Hepatocyte (in vitro differentiated cells): ENCODE results near the gene NLRC5. TPM values are rescaled to one million over a fixed set of nuclear protein-coding genes. Genes with fewer than 3 reads are reported as not detected.

Source experiments
- DNase-seq: peaks from one replicate; pipeline ENCODE4 v3.0.0-alpha.2; 2016; ENCODE audit warnings: low spot score
- H2AFZ ChIP-seq: fragments of 200-600 bp; sonication (generic); 2 replicates; pipeline ENCODE4 v1.6.0; 2016; ENCODE audit warnings: antibody characterized with exemption, mild to moderate bottlenecking
- H3K27ac ChIP-seq: fragments of 200-600 bp; sonication (generic); 2 replicates; pipeline ENCODE4 v1.5.1; 2016; ENCODE audit warnings: mild to moderate bottlenecking
- H3K27me3 ChIP-seq: fragments of 200-600 bp; sonication (generic); 2 replicates; pipeline ENCODE4 v1.6.1; 2016
- H3K36me3 ChIP-seq: fragments of 200-600 bp; sonication (generic); replicated peaks from 2 replicates; pipeline ENCODE4 v1.5.1; 2016; ENCODE audit warnings: low read depth; ENCODE audit not compliant: insufficient read depth
- H3K4me1 ChIP-seq: fragments of 200-600 bp; sonication (generic); 2 replicates; pipeline ENCODE4 v1.5.1; 2016; ENCODE audit warnings: mild to moderate bottlenecking, moderate library complexity; ENCODE audit not compliant: insufficient read depth
- H3K4me2 ChIP-seq: fragments of 200-600 bp; sonication (generic); 2 replicates; pipeline ENCODE4 v1.6.0; 2016
- H3K4me3 ChIP-seq: fragments of 200-600 bp; sonication (generic); 2 replicates; pipeline ENCODE4 v1.5.1; 2016; ENCODE audit warnings: mild to moderate bottlenecking
- H3K79me2 ChIP-seq: fragments of 200-600 bp; sonication (generic); 2 replicates; pipeline ENCODE4 v1.6.0; 2017; ENCODE audit warnings: mild to moderate bottlenecking
- H3K9me2 ChIP-seq: fragments of 200-600 bp; sonication (generic); replicated peaks from 2 replicates; pipeline ENCODE4 v1.6.0; 2017; ENCODE audit warnings: mild to moderate bottlenecking; ENCODE audit not compliant: insufficient read depth
- H3K9me3 ChIP-seq: fragments of 200-600 bp; sonication (generic); 2 replicates; pipeline ENCODE4 v1.5.1; 2016; ENCODE audit warnings: low read depth, mild to moderate bottlenecking
- H4K20me1 ChIP-seq: fragments of 200-600 bp; sonication (generic); 2 replicates; pipeline ENCODE4 v1.6.0; 2016; ENCODE audit warnings: mild to moderate bottlenecking; ENCODE audit not compliant: insufficient read depth, poor library complexity, severe bottlenecking
- CTCF ChIP-seq: fragments of 200-600 bp; sonication (generic); IDR thresholded peaks from 2 replicates; pipeline ENCODE4 v1.5.1; 2016; ENCODE audit warnings: antibody characterized with exemption, mild to moderate bottlenecking; ENCODE audit not compliant: poor library complexity
- EZH2 ChIP-seq: fragments of 200-600 bp; sonication (generic); IDR thresholded peaks from 2 replicates; pipeline ENCODE4 v1.6.1; 2016; ENCODE audit warnings: antibody characterized with exemption, mild to moderate bottlenecking, borderline replicate concordance
- EZH2phosphoT487 ChIP-seq: fragments of 200-600 bp; sonication (generic); IDR thresholded peaks from one replicate; pipeline ENCODE4 v1.6.1; 2018; ENCODE audit warnings: antibody characterized with exemption, mild to moderate bottlenecking, low read depth, moderate library complexity; ENCODE audit not compliant: unreplicated experiment, severe bottlenecking
- WGBS: methylation state at CpG from one replicate; pipeline ENCODE4 v1.1.6; 2016; ENCODE audit warnings: low lambda C conversion rate; ENCODE audit errors: missing lambda C conversion rate; 5-methylcytosine and 5-hydroxymethylcytosine counted together
- polyA plus RNA-seq: library from polyadenylated mRNA; unstranded; fragments of >200 nt; fragmentation: Nextera tagmentation; extraction: Ambion mirVana; gene quantifications from 2 replicates; pipeline ENCODE4 v1.2.1, GENCODE V29; 2016
- total RNA-seq: library from RNA; depleted of rRNA; stranded (reverse); fragments of >200 nt; gene quantifications from 2 replicates; pipeline ENCODE4 v1.2.3, GENCODE V29; 2014

Gene NLRC5
- total and polyA plus RNA-seq, 2 experiments from 2014 or later, result 6.4 to 7.0 TPM

GRCh38 chr16:56960681-56961281 lies 28.6 kb upstream of the NLRC5 start:
- Histone ChIP-seq H3K27me3 (no peaks in the 10 kb centered on the region), H3K9me3 (no peaks in the 10 kb centered on the region), H3K9me2 (no peaks in the 10 kb centered on the region), H3K4me3 (no peak overlapping the region), H3K27ac (no peak overlapping the region), H3K4me1 (no peaks in the 10 kb centered on the region), H4K20me1 (no peaks in the 10 kb centered on the region), H3K79me2 (no peaks in the 10 kb centered on the region), H2AFZ (no peak overlapping the region), H3K4me2 (no peak overlapping the region), H3K36me3 (no peaks in the 10 kb centered on the region)
- TF ChIP-seq EZH2, result no peak
- no peak for TF ChIP-seq EZH2phosphoT487
- no peak for TF ChIP-seq CTCF
- no peak for DNase-seq
- WGBS, result 82% methylated on average over 13 of the region's 13 CpGs

GRCh38 chr16:56961386-56961785 lies 28.0 kb upstream of the NLRC5 start:
- H3K4me2 ChIP-seq, result no peak overlapping the region
- 93% methylated on average over 3 of the region's 3 CpGs for WGBS

GRCh38 chr16:56961851-56962281 lies 27.5 kb upstream of the NLRC5 start, which contains the start of gene CETP:
TSS of gene CETP (plus strand) at chr16:56961950. CDS start at chr16:56961980, 30 bp downstream.
- Histone ChIP-seq H3K9me2 (no peaks in the 10 kb centered on the region), H3K4me2 (no peak within 1 kb of the TSS), H2AFZ (no peak within 1 kb of the TSS), H3K27ac (no peak within 1 kb of the TSS), H3K4me3 (no peak within 1 kb of the TSS), H3K27me3 (no peaks in the 10 kb centered on the region), H3K36me3 (no peaks in the 10 kb centered on the region), H3K9me3 (no peaks in the 10 kb centered on the region), H4K20me1 (no peaks in the 10 kb centered on the region), H3K4me1 (no peaks in the 10 kb centered on the region), H3K79me2 (no peaks in the 10 kb centered on the region)
- no peak for DNase-seq
- 87% methylated on average over 12 of the region's 12 CpGs for WGBS
- TF ChIP-seq EZH2 (no peak), CTCF (no peak), EZH2phosphoT487 (no peak)

More at GRCh38 chr16:56961386-56961785, 28.0 kb upstream of the NLRC5 start:
- H3K9me3 ChIP-seq, result no peaks in the 10 kb centered on the region
- no peaks in the 10 kb centered on the region for H3K4me1 ChIP-seq
- H2AFZ ChIP-seq, result no peak overlapping the region
- H3K79me2 ChIP-seq, result no peaks in the 10 kb centered on the region
- no peak overlapping the region for H3K4me3 ChIP-seq
- H4K20me1 ChIP-seq, result no peaks in the 10 kb centered on the region
- DNase-seq, result no peak
- no peaks in the 10 kb centered on the region for H3K36me3 ChIP-seq
- no peaks in the 10 kb centered on the region for H3K27me3 ChIP-seq
- TF ChIP-seq EZH2 (no peak), CTCF (no peak), EZH2phosphoT487 (no peak)
- H3K27ac ChIP-seq, result no peak overlapping the region
- no peaks in the 10 kb centered on the region for H3K9me2 ChIP-seq
